GM19023 (cell line): ENCODE results near the gene HIBADH.
"Not testable (repeated sequence)": the region's sequence is repeated elsewhere in the genome, so short reads cannot be mapped to it uniquely, and the experiment has no call there.

ENCODE experiments used
- ATAC-seq: cut with Tn5 transposase; IDR thresholded peaks from one replicate; pipeline ENCODE4 v1.9.1; 2021; ENCODE audit warnings: mild to moderate bottlenecking, moderate library complexity; ENCODE audit not compliant: unreplicated experiment

Gene HIBADH

DNA sequence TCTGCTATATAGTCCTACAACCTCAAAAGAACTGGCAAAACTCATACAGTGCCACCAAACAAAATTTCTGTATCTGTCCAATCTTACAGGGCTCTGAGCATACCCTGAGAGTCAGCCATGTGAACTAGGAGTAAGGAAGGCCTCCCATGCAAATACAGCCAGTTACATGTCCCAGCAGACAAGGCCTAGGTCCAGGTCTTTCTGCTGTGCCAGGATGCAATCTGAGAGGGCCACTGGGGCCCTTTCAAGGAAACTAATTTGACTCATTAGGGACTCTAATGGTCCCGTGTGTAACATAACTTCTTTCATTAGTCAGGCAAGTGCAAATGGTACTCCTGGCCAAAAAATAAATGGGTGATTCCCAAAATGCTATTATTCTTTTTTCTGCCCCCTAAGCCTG, 17.9 kb upstream of the HIBADH start:
- ATAC-seq = no peak

DNA sequence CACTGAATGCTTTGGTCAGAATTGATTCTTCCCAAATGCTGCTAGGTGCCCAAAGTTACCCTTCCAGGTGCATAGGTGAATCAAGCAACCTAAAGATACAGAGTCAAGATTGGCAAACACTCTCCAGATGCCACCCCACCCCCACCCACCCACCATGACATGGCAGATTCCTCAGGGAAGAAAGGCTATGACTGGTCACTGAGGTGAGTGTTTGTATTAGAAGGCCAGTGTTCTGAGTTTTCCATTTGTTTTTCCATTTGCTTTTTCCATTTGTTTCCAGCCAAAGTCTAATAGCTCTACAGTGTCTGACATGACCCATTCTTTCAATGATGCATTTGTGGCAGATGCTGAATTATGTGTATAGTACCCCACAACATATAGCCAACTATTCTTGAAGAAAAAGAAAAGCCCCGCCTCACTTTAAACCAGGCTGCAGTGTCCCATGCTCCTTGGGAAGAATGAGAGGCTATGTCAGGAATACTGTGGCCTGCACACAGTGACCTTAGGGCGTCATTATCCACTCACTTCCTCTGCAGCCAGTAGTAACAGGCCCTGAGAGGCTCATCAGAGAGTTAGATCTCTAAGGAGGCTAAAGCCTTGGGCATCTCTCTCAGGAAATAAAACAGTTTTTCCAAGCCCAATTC, 16.1 kb upstream of the HIBADH start:
- no peak for ATAC-seq

GRCh38 chr7:27677912-27678612, 15.4 kb upstream of the HIBADH start:
- ATAC-seq = no peak

GRCh38 chr7:27674126-27674525, 11.4 kb upstream of the HIBADH start:
- not testable (repeated sequence) for ATAC-seq

GRCh38 chr7:27671675-27672074, 9.0 kb upstream of the HIBADH start:
- ATAC-seq = no peak

- no peak for ATAC-seq
Observed at GRCh38 chr7:27670676-27671075, 8.0 kb upstream of the HIBADH start.

- no peak for ATAC-seq
Observed at GRCh38 chr7:27670177-27670576, 7.5 kb upstream of the HIBADH start.

DNA sequence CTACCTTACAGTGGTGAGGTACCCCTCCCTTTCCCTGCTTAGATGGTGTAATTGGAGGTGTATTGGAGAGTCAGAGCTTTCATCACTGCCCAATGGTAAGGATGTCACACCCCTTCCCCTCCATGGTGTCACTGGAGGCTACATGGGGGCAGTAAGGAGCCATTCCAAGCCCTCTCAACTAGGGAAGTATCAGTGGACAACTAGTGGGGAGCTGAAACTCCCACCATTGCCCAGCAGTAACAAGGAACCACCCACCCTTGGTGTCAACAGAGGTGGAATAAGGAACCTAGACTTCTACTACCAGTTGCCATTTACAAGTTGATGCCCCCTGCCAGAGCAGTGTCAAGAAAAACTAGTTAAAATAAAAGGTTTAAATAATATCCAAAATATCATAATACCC, 2.8 kb upstream of the HIBADH start:
- ATAC-seq = no peak

DNA sequence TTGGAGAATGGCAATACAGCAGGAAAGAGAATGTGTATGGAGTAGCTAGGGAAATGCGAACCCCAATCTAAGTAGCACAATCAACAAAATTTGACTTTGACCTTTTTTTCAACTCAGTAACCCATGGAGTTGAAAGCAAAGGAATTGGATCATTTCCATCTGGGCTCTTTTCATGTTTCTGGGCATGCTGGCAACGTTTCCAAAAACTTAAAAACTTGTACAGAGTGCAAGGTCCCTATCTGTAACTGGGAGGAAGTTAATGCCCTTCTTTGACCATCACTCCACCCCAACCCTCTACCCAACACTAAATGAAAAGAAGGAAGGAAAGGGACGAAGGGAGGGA, 1.3 kb upstream of the HIBADH start:
- ATAC-seq = no peak

GRCh38 chr7:27661811-27662489, 733 bp downstream of the HIBADH start:
- no peak for ATAC-seq

- ATAC-seq = no peak
Observed at GRCh38 chr7:27656724-27657123, 6.0 kb downstream of the HIBADH start.

DNA sequence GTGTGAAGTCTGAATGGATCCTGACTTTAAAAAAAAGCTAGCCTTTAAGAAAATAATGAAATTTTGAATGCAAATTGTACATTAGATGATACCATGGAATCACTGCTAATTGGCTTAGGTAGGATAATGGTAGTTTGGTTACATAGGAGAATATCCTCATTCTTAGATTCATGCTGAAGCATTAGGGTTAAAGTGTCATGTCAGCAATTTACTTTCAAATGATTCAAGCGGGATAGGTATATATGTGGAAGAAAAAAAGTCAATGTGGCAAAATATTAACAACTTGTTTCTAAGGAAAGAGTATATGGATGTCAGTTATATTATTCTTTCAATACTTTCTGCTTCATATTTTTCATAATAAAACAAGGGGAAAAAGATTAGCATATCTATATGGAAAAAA, 7.5 kb downstream of the HIBADH start:
- no peak for ATAC-seq

DNA sequence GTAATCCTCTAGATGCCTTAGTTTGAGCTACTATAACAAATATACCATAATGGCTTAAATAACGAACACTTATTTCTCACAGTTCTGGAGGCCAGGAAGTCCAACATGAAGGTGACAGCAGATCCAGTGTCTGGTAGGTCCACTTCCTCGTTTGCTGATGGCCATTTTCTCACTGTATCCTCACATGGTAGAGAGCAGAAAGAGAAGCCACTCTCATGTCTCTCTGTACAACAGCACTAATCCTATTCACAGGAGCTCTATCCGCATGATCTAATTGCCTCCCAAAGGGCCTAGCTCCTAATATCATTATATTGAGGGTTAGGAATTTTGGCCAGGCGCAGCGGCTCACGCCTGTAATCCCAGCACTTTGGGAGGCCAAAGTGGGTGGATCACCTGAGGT, 10.2 kb downstream of the HIBADH start:
- ATAC-seq = no peak

GRCh38 chr7:27651702-27652101, 11.0 kb downstream of the HIBADH start:
- no peak for ATAC-seq

DNA sequence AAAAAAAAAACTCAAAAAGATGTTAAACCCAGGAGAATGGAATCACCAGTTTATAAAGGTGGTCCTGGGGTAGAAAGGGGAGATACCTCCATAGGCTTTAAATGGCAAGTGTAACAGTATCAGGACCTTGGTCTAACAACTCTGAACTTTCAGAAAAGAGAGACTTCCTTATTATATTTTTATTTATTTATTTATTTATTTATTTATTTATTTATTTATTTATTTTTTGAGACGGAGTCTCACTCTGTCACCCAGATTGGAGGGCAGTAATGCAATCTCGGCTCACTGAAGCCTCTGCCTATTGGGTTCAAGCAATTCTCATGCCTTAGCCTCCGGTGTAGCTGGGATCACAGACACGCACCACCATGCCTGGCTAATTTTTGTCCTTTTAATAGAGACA, 12.4 kb downstream of the HIBADH start:
- no peak for ATAC-seq

GRCh38 chr7:27647489-27647888, 15.2 kb downstream of the HIBADH start:
- ATAC-seq = no peak

DNA sequence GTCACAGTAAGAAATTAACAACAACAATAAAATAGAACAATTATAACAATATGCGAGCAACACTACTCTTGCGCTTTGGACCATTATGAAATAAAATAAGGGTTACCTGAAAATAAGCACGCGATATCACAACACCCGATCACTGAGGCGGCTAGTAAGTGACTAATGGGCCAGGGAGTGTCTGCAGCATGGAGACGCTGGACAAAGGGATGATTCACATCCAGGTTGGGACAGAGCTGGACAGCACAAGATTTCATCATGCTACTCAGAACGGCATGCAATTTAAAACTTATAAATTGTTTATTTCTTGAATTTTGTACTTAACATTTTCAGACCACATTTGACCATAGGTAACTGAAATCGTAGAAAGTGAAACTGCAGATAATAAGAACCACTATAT, 15.6 kb downstream of the HIBADH start:
- no peak for ATAC-seq

DNA sequence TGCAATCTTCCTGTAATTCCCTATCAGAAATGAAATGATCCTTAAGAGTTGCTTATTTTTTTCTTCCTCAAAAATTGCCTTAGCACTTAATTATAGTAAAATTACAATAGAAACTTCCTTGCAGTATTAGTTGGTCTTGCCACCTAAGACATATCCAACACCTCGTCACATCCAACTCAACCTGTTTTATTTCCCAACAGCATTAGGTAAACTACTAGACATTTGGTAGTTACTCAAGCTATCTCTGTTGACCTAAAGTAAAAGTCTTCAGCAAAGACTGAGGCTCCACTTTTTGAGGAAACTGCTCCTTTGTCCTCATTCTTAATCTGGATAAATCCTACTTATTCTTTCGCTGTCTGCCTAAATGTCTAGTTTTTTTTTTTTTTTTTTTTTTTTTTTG, 20.4 kb downstream of the HIBADH start:
- ATAC-seq = no peak

- no peak for ATAC-seq
Observed at GRCh38 chr7:27641581-27642230, 21.0 kb downstream of the HIBADH start.

- no peak for ATAC-seq
Observed at GRCh38 chr7:27640884-27641574, 21.7 kb downstream of the HIBADH start.

- ATAC-seq = no peak
Observed at GRCh38 chr7:27639851-27640250, 22.8 kb downstream of the HIBADH start.
